Neuronal stem cell (in vitro differentiated cells): Measurements from ENCODE around the gene CACHD1.

Source experiments
- DNase-seq: peaks from one replicate; pipeline ENCODE4 v3.0.0-alpha.2; 2013; ENCODE audit warnings: low spot score
- H2AFZ ChIP-seq: one replicate; pipeline ENCODE4 v1.6.1; 2013; ENCODE audit warnings: mild to moderate bottlenecking, low read length, inconsistent platforms
- H2AK5ac ChIP-seq: 2 replicates; pipeline ENCODE4 v1.6.1; 2013; ENCODE audit warnings: low read depth, mild to moderate bottlenecking, inconsistent platforms, low read length, moderate library complexity, mixed read lengths
- H2BK120ac ChIP-seq: 2 replicates; pipeline ENCODE4 v1.6.1; 2013; ENCODE audit warnings: low read depth, mild to moderate bottlenecking, inconsistent platforms, low read length, moderate library complexity, mixed read lengths
- H2BK12ac ChIP-seq: one replicate; pipeline ENCODE4 v1.6.1; 2013; ENCODE audit warnings: low read length, inconsistent platforms
- H2BK15ac ChIP-seq: 2 replicates; pipeline ENCODE4 v1.6.1; 2013; ENCODE audit warnings: mild to moderate bottlenecking, low read length, inconsistent platforms, mixed read lengths
- H2BK5ac ChIP-seq: one replicate; pipeline ENCODE4 v1.6.1; 2013; ENCODE audit warnings: inconsistent platforms, mild to moderate bottlenecking, low read length, moderate library complexity
- H3K14ac ChIP-seq: one replicate; pipeline ENCODE4 v1.6.1; 2013; ENCODE audit warnings: low read length, inconsistent platforms
- H3K18ac ChIP-seq: 2 replicates; pipeline ENCODE4 v1.6.1; 2013; ENCODE audit warnings: low read length, inconsistent platforms
- H3K23ac ChIP-seq: 2 replicates; pipeline ENCODE4 v1.6.1; 2013; ENCODE audit warnings: low read depth, mild to moderate bottlenecking, mixed read lengths, low read length, inconsistent platforms; ENCODE audit not compliant: poor library complexity
- H3K27ac ChIP-seq: replicated peaks from 3 replicates; pipeline ENCODE4 v1.5.1; 2013; ENCODE audit warnings: low read length, inconsistent platforms
- H3K27me3 ChIP-seq, 3 experiments: 2 replicates each; pipeline ENCODE4 v1.6.1; 2013; ENCODE audit warnings: low read length in 3 of 3, mild to moderate bottlenecking in 2 of 3, inconsistent platforms in 1 of 3, low read depth in 1 of 3, mixed read lengths in 1 of 3, moderate library complexity in 1 of 3; ENCODE audit not compliant: control insufficient read depth in 3 of 3, insufficient read depth in 3 of 3
- H3K36me3 ChIP-seq, 2 donors: replicated peaks in 1 of 2; 2 replicates each; pipeline ENCODE4 v1.6.1; 2013; ENCODE audit warnings: low read length in 2 of 2; ENCODE audit not compliant: control insufficient read depth in 2 of 2, insufficient read depth in 2 of 2
- H3K4ac ChIP-seq: 2 replicates; pipeline ENCODE4 v1.6.1; 2013; ENCODE audit warnings: inconsistent platforms, mild to moderate bottlenecking, low read length, moderate library complexity
- H3K4me1 ChIP-seq, 2 donors: 1 replicate in 1 of 2; 2 replicates in 1 of 2; pipeline ENCODE4 v1.6.1; 2013; ENCODE audit warnings: low read length in 2 of 2, low read depth in 1 of 2; ENCODE audit not compliant: control insufficient read depth in 2 of 2, insufficient read depth in 1 of 2
- H3K4me2 ChIP-seq: one replicate; pipeline ENCODE4 v1.6.1; 2013; ENCODE audit warnings: mild to moderate bottlenecking, low read length, inconsistent platforms; ENCODE audit not compliant: insufficient read depth, poor library complexity, severe bottlenecking
- H3K4me3 ChIP-seq, 2 donors: 2 replicates each; pipeline ENCODE4 v1.5.1; 2013; ENCODE audit warnings: low read length in 2 of 2, mild to moderate bottlenecking in 2 of 2, inconsistent platforms in 1 of 2, moderate library complexity in 1 of 2
- H3K79me1 ChIP-seq: one replicate; pipeline ENCODE4 v1.6.1; 2013; ENCODE audit warnings: low read depth, mild to moderate bottlenecking, inconsistent platforms, low read length, moderate library complexity
- H3K9ac ChIP-seq: one replicate; pipeline ENCODE4 v1.6.1; 2013; ENCODE audit warnings: mild to moderate bottlenecking, low read depth, low read length, inconsistent platforms; ENCODE audit not compliant: poor library complexity
- H3K9me3 ChIP-seq, 2 donors: replicated peaks in 1 of 2; 2 replicates each; pipeline versions ENCODE3 to v1.6.1; 2013; ENCODE audit warnings: low read length in 2 of 2, mild to moderate bottlenecking in 2 of 2, inconsistent platforms in 1 of 2, low read depth in 1 of 2, mixed read lengths in 1 of 2, moderate library complexity in 1 of 2; ENCODE audit not compliant: control insufficient read depth in 2 of 2, insufficient read depth in 1 of 2
- H4K8ac ChIP-seq: one replicate; pipeline ENCODE4 v1.6.1; 2013; ENCODE audit warnings: low read depth, mild to moderate bottlenecking, inconsistent platforms, low read length, moderate library complexity
- H4K91ac ChIP-seq: one replicate; pipeline ENCODE4 v1.6.1; 2013; ENCODE audit warnings: low read length, low read depth, mild to moderate bottlenecking, inconsistent platforms; ENCODE audit not compliant: poor library complexity
- WGBS, 2 donors: extraction: QIAGEN DNeasy Blood & Tissue Kit; methylation state at CpG; one replicate each; pipeline ENCODE4 v1.1.7; 2013; ENCODE audit warnings: missing lambda C conversion rate in 2 of 2, mixed read lengths in 1 of 2; ENCODE audit not compliant: insufficient read length in 2 of 2, insufficient replicate concordance in 1 of 2; ENCODE audit errors: extremely low coverage in 2 of 2; 5-methylcytosine and 5-hydroxymethylcytosine counted together

CACHD1 gene

GRCh38 chr1:64532646-64533045, 62.7 kb downstream of the CACHD1 start:
- H3K14ac ChIP-seq = no peak overlapping the region
- H3K27me3 ChIP-seq = no peaks in the 10 kb centered on the region
- H4K8ac ChIP-seq = no peak overlapping the region
- no peak overlapping the region for H3K18ac ChIP-seq
- peaks cover 0 to 25% of the 10 kb centered on the region in 2 donors for H3K4me1 ChIP-seq
- no peak for DNase-seq
- no peak overlapping the region for H3K4ac ChIP-seq
- H2AFZ ChIP-seq = no peak overlapping the region
- H3K23ac ChIP-seq = no peak overlapping the region
- no peak overlapping the region for H3K4me2 ChIP-seq
- no peak overlapping the region for H2BK12ac ChIP-seq
- H3K79me1 ChIP-seq = no peaks in the 10 kb centered on the region
- H3K27ac ChIP-seq = no peak overlapping the region
- H3K36me3 ChIP-seq = no peaks in the 10 kb centered on the region
- no CpG with 5 or more reads among the region's 2 CpGs for WGBS, 2 donors
- no peak overlapping the region for H4K91ac ChIP-seq
- no peak overlapping the region for H2BK120ac ChIP-seq
- no peak overlapping the region for H2AK5ac ChIP-seq
- H3K4me3 ChIP-seq = no peak overlapping the region
- H3K9me3 ChIP-seq = peaks cover 3 to 4% of the 10 kb centered on the region in 2 donors
- no peak overlapping the region for H2BK5ac ChIP-seq
- no peak overlapping the region for H3K9ac ChIP-seq
- H2BK15ac ChIP-seq = no peak overlapping the region

- Histone ChIP-seq H2AK5ac (no peak overlapping the region), H4K91ac (no peak overlapping the region), H2BK120ac (no peak overlapping the region), H2BK12ac (no peak overlapping the region), H3K4me2 (no peak overlapping the region), H2BK15ac (no peak overlapping the region), H3K36me3 (no peaks in the 10 kb centered on the region), H3K79me1 (no peaks in the 10 kb centered on the region), H3K9ac (no peak overlapping the region), H3K23ac (no peak overlapping the region), H3K4me3 (no peak overlapping the region), H2BK5ac (no peak overlapping the region), H3K4me1 (peaks cover 8 to 55% of the 10 kb centered on the region in 2 donors), H3K27me3 (no peaks in the 10 kb centered on the region), H3K18ac (no peak overlapping the region), H2AFZ (no peak overlapping the region), H3K14ac (no peak overlapping the region), H3K9me3 (peaks cover 3 to 4% of the 10 kb centered on the region in 2 donors), H3K4ac (no peak overlapping the region), H4K8ac (no peak overlapping the region), H3K27ac (no peak overlapping the region)
- DNase-seq = no peak
- no CpG with 5 or more reads among the region's 10 CpGs for WGBS, 2 donors
These were observed 66.3 kb downstream of the CACHD1 start for GRCh38 chr1:64535938-64536835.

- H2BK15ac ChIP-seq = no peak overlapping the region
- DNase-seq = no peak
- no peak overlapping the region for H3K9ac ChIP-seq
- H4K91ac ChIP-seq = no peak overlapping the region
- no peak overlapping the region for H2BK120ac ChIP-seq
- H3K36me3 ChIP-seq = no peaks in the 10 kb centered on the region
- no peak overlapping the region for H2BK5ac ChIP-seq
- no peak overlapping the region for H2AK5ac ChIP-seq
- H3K27ac ChIP-seq = no peak overlapping the region
- no CpG with 5 or more reads among the region's 8 CpGs for WGBS, 2 donors
- no peak overlapping the region for H3K14ac ChIP-seq
- peaks cover 3 to 4% of the 10 kb centered on the region in 2 donors for H3K9me3 ChIP-seq
- no peak overlapping the region for H2AFZ ChIP-seq
- no peak overlapping the region for H3K18ac ChIP-seq
- no peak overlapping the region for H3K23ac ChIP-seq
- H4K8ac ChIP-seq = no peak overlapping the region
- H3K4me3 ChIP-seq = no peak overlapping the region
- H3K4ac ChIP-seq = no peak overlapping the region
- no peaks in the 10 kb centered on the region for H3K27me3 ChIP-seq
- no peak overlapping the region for H3K4me2 ChIP-seq
- H3K79me1 ChIP-seq = no peaks in the 10 kb centered on the region
- peaks cover 8 to 47% of the 10 kb centered on the region in 2 donors for H3K4me1 ChIP-seq
- H2BK12ac ChIP-seq = no peak overlapping the region
These were observed 67.0 kb downstream of the CACHD1 start for GRCh38 chr1:64536836-64537490.

DNA sequence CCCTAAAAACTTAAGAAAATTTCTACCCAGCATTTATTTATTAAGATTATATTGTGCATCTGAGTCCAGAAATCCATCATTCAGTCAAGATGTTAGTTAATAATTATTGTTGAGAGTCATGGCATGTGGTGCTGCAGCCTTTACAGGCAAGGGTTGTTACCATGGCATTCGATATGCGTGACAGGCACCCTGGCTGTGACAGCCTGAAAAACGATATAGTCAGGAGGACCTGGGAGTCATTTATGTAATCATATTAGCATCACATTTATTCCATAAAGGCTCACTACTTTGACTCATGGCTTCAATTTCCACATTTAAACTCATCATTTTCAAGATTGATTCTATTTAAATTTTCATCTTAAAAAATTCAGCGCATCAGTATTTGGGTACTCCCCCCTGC, 68.0 kb downstream of the CACHD1 start:
- no peak overlapping the region for H4K8ac ChIP-seq
- H2BK15ac ChIP-seq = no peak overlapping the region
- H2BK12ac ChIP-seq = no peak overlapping the region
- no peak overlapping the region for H2BK120ac ChIP-seq
- no peak overlapping the region for H3K4me2 ChIP-seq
- no peak overlapping the region for H3K18ac ChIP-seq
- no peak overlapping the region for H3K4ac ChIP-seq
- no peak for DNase-seq
- H3K27me3 ChIP-seq = no peaks in the 10 kb centered on the region
- no peak overlapping the region for H3K9ac ChIP-seq
- peaks cover 8 to 51% of the 10 kb centered on the region in 2 donors for H3K4me1 ChIP-seq
- no peaks in the 10 kb centered on the region for H3K79me1 ChIP-seq
- no peak overlapping the region for H3K23ac ChIP-seq
- H3K9me3 ChIP-seq = peaks cover 3 to 4% of the 10 kb centered on the region in 2 donors
- no peak overlapping the region for H3K4me3 ChIP-seq
- H2AK5ac ChIP-seq = no peak overlapping the region
- no CpG with 5 or more reads among the region's 4 CpGs for WGBS, 2 donors
- H3K36me3 ChIP-seq = no peaks in the 10 kb centered on the region
- H4K91ac ChIP-seq = no peak overlapping the region
- H2BK5ac ChIP-seq = no peak overlapping the region
- no peak overlapping the region for H3K27ac ChIP-seq
- H3K14ac ChIP-seq = no peak overlapping the region
- no peak overlapping the region for H2AFZ ChIP-seq
